Measurements from ENCODE around the gene BPIFA3. TPM values are rescaled to one million over a fixed set of nuclear protein-coding genes. Genes with fewer than 3 reads are reported as not detected.

BPIFA3 gene
- total and polyA plus RNA-seq, 2 of the 8 experiments (the other 6 are each of a cell fraction or from before 2014, with no cell fraction given): not detected

DNA sequence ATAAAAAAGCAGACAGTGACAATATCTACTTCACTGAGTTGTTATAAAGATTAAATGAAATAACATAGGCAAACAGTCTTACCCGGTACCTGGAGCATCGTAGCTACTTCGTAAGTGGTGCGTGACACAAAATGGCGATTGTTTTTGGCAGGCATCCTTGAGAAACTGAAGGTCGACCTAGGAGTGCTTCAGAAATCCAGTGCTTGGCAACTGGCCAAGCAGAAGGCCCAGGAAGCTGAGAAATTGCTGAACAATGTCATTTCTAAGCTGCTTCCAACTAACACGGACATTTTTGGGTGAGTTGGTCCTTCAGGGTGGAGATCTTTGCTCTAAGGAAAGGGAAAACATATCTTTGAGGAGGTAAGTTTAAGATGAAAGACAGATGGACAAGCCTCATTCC, 44.4 kb upstream of the BPIFA3 start (continued):
- TF ChIP-seq, protein P1, sequence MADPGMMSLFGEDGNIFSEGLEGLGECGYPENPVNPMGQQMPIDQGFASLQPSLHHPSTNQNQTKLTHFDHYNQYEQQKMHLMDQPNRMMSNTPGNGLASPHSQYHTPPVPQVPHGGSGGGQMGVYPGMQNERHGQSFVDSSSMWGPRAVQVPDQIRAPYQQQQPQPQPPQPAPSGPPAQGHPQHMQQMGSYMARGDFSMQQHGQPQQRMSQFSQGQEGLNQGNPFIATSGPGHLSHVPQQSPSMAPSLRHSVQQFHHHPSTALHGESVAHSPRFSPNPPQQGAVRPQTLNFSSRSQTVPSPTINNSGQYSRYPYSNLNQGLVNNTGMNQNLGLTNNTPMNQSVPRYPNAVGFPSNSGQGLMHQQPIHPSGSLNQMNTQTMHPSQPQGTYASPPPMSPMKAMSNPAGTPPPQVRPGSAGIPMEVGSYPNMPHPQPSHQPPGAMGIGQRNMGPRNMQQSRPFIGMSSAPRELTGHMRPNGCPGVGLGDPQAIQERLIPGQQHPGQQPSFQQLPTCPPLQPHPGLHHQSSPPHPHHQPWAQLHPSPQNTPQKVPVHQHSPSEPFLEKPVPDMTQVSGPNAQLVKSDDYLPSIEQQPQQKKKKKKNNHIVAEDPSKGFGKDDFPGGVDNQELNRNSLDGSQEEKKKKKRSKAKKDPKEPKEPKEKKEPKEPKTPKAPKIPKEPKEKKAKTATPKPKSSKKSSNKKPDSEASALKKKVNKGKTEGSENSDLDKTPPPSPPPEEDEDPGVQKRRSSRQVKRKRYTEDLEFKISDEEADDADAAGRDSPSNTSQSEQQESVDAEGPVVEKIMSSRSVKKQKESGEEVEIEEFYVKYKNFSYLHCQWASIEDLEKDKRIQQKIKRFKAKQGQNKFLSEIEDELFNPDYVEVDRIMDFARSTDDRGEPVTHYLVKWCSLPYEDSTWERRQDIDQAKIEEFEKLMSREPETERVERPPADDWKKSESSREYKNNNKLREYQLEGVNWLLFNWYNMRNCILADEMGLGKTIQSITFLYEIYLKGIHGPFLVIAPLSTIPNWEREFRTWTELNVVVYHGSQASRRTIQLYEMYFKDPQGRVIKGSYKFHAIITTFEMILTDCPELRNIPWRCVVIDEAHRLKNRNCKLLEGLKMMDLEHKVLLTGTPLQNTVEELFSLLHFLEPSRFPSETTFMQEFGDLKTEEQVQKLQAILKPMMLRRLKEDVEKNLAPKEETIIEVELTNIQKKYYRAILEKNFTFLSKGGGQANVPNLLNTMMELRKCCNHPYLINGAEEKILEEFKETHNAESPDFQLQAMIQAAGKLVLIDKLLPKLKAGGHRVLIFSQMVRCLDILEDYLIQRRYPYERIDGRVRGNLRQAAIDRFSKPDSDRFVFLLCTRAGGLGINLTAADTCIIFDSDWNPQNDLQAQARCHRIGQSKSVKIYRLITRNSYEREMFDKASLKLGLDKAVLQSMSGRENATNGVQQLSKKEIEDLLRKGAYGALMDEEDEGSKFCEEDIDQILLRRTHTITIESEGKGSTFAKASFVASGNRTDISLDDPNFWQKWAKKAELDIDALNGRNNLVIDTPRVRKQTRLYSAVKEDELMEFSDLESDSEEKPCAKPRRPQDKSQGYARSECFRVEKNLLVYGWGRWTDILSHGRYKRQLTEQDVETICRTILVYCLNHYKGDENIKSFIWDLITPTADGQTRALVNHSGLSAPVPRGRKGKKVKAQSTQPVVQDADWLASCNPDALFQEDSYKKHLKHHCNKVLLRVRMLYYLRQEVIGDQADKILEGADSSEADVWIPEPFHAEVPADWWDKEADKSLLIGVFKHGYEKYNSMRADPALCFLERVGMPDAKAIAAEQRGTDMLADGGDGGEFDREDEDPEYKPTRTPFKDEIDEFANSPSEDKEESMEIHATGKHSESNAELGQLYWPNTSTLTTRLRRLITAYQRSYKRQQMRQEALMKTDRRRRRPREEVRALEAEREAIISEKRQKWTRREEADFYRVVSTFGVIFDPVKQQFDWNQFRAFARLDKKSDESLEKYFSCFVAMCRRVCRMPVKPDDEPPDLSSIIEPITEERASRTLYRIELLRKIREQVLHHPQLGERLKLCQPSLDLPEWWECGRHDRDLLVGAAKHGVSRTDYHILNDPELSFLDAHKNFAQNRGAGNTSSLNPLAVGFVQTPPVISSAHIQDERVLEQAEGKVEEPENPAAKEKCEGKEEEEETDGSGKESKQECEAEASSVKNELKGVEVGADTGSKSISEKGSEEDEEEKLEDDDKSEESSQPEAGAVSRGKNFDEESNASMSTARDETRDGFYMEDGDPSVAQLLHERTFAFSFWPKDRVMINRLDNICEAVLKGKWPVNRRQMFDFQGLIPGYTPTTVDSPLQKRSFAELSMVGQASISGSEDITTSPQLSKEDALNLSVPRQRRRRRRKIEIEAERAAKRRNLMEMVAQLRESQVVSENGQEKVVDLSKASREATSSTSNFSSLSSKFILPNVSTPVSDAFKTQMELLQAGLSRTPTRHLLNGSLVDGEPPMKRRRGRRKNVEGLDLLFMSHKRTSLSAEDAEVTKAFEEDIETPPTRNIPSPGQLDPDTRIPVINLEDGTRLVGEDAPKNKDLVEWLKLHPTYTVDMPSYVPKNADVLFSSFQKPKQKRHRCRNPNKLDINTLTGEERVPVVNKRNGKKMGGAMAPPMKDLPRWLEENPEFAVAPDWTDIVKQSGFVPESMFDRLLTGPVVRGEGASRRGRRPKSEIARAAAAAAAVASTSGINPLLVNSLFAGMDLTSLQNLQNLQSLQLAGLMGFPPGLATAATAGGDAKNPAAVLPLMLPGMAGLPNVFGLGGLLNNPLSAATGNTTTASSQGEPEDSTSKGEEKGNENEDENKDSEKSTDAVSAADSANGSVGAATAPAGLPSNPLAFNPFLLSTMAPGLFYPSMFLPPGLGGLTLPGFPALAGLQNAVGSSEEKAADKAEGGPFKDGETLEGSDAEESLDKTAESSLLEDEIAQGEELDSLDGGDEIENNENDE (IDR thresholded peaks at IDR 0.05; ENCODE audit: insufficient replicate concordance, low read length): no peak
- TF ChIP-seq POLR2A (IDR thresholded peaks at IDR 0.05; ENCODE audit: control extremely low read depth in 1 of 2, low read depth in 2 of 2, low read length in 2 of 2) (no peak), SUZ12 (IDR thresholded peaks at IDR 0.05; ENCODE audit: low read length) (no peak), PHF8 (conservative IDR thresholded peaks at IDR 0.05; ENCODE audit: low read depth, low read length) (no peak), MAFK (IDR thresholded peaks at IDR 0.05; ENCODE audit: low read depth, low read length) (no peak), EZH2 (IDR thresholded peaks at IDR 0.05; ENCODE audit: low read depth, low read length, severe bottlenecking) (no peak), JUN (IDR thresholded peaks at IDR 0.05; ENCODE audit: low read depth, low read length) (no peak), SIRT6 (IDR thresholded peaks at IDR 0.05; ENCODE audit: low read length) (no peak), RNF2 (IDR thresholded peaks at IDR 0.05; ENCODE audit: borderline replicate concordance, low read depth, low read length, missing control alignments, poor library complexity, severe bottlenecking) (no peak)

Measured in H1 (cell line).